A549 treated with dexamethasone at 1 μM for 4 hours (cell line): Measurements from ENCODE around the gene DHX29. TPM values are rescaled to one million over a fixed set of nuclear protein-coding genes. Genes with fewer than 3 reads are reported as not detected.

Experiments used
- total RNA-seq: library from RNA; stranded (reverse); fragments of 200-300 nt; extraction: Qiagen RNA extraction; gene quantifications from 5 replicates; pipeline ENCODE4 v1.2.3, GENCODE V29; 2022

DHX29 gene, protein sequence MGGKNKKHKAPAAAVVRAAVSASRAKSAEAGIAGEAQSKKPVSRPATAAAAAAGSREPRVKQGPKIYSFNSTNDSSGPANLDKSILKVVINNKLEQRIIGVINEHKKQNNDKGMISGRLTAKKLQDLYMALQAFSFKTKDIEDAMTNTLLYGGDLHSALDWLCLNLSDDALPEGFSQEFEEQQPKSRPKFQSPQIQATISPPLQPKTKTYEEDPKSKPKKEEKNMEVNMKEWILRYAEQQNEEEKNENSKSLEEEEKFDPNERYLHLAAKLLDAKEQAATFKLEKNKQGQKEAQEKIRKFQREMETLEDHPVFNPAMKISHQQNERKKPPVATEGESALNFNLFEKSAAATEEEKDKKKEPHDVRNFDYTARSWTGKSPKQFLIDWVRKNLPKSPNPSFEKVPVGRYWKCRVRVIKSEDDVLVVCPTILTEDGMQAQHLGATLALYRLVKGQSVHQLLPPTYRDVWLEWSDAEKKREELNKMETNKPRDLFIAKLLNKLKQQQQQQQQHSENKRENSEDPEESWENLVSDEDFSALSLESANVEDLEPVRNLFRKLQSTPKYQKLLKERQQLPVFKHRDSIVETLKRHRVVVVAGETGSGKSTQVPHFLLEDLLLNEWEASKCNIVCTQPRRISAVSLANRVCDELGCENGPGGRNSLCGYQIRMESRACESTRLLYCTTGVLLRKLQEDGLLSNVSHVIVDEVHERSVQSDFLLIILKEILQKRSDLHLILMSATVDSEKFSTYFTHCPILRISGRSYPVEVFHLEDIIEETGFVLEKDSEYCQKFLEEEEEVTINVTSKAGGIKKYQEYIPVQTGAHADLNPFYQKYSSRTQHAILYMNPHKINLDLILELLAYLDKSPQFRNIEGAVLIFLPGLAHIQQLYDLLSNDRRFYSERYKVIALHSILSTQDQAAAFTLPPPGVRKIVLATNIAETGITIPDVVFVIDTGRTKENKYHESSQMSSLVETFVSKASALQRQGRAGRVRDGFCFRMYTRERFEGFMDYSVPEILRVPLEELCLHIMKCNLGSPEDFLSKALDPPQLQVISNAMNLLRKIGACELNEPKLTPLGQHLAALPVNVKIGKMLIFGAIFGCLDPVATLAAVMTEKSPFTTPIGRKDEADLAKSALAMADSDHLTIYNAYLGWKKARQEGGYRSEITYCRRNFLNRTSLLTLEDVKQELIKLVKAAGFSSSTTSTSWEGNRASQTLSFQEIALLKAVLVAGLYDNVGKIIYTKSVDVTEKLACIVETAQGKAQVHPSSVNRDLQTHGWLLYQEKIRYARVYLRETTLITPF (N-terminal part only)
- total RNA-seq: 21.1 to 26.8 TPM (median 25.1 TPM) in 5 replicates

DNA sequence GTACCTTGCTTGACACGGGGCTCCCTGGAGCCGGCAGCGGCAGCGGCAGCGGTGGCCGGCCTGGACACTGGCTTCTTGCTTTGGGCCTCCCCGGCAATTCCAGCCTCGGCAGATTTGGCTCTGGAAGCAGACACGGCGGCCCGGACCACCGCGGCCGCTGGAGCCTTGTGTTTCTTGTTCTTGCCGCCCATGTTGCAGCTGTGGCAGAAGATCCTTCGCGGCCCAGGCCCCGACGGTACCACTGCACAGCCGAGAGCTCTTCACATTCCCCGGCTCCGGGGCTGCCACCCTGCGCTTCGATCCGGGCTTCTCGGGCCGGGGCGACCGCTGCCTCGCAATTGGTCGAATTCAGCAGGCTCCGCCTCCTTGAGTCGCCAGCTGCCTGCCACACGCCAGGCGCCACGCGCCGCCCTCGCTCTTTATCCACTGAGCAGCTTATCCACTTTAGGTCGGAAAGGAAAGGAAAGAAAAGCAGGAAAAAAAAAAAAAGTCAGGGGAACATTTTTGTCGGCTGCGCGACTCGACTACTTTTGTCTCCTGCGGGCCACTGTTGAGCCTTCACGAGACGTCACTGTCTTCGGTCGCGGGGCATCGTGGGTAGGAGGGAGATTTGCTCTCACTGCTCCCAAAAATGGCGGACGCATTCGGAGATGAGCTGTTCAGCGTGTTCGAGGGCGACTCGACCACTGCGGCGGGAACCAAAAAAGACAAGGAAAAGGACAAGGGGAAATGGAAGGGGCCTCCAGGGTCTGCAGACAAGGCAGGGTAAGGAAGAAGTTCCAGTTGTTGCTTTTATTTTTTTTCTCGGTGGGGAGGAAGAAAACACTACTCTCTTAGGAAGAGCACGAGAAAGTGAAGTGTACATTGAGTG lies at the start of gene DHX29, which contains the start of gene MTREX:
Gene DHX29 (minus strand): TSS at position 312 of the 871 bp plus-strand sequence. CDS start 121 bp downstream, at position 191.
Gene MTREX (plus strand): TSS at position 607 of the 871 bp plus-strand sequence. CDS start 25 bp downstream, at position 632.

DNA sequence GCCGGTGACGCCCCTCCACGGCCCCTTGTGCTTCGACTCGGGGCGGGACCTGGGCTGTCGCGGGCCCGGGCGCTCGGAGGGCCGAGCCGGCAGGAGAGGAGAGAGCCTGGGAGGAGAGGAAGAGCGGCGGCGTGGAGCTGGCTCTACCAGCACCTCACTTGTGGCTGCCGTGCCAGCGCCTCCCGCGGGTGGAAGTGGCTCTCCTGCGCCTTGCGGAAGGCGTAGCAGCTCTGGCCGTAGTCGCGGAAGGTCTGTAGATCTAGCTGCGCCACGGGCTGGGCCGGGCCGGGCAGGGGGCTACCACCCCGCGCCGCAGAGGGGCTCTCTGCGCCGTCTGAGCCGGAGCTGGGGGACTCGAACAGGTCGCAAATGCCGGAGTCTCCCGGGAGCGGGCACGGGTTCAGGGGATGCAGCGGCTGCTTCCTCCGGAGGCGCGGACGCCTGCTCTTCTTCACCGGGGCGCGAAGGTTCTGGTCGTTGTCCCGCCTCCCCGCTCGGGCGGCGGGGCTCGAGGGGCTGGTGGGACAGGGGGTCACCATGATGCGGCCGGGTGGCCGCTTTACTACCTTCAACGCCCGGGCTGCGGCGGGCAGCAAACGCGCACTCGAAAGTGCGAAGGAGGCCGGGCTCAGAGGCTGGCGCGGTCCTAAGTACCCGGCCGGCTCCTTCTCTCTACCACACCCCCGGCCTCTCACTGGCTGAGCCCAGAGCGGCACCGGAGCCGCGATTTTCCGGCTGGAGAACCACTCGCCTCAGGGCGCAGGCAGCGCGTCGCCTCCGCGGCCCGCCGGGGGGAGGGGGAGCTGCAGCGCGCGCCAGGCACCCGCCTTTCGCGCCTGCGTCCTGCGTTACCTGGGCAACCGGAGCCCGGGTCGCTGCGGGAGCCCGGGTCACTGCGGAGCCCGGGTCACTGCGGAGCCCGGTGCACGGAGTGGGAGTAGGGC lies 74.2 kb downstream of the DHX29 start, which contains the start of gene CCNO:
Gene CCNO (minus strand): TSS at position 624 of the 944 bp plus-strand sequence. CDS start 85 bp downstream, at position 539.

DNA sequence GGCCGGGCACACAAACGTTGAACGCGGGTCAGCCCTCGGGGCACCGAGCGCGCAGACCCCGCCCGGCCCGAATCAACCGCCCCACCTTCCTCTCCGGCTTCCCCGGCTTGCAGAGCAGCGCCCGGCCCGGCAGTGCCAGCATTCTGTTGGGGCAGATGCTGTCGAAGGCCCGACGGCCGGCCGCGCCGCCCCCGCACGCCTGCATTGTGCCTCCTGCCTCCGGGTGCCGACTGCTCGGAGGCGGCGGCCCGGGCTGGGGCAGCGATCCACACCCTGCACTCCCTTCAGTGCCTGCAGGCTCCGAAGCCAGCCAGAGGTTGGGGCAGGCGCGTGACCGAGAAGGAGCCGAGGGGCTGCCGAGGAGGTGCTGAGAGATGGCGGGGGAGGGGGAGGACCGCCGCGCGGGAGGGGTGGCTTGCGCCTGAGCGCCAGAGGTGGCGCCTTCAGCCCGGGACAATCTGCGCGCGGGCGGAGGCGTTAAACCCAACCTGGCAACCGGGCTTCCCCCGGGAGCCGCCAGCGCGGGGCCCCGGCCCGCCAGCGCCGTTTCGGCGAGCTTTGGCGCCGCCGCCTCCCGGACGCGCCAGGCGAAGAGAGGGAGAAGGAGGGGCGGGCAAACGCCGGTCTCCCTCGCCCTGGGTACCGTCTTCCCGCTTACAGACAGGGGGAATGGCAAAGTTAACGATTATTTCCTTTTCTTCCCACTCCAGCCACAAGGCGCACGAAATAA lies 80.4 kb downstream of the DHX29 start, which contains the start of gene MCIDAS:
Gene MCIDAS (minus strand): TSS at position 382 of the 730 bp plus-strand sequence. CDS start 177 bp downstream, at position 205.

Other genes starting within 250 kb of the DHX29 start
- not detected in 5 replicates for gene GZMA, start 205.0 kb downstream of the DHX29 start, total RNA-seq
- 33.0 to 34.8 TPM (median 34.3 TPM) in 5 replicates for gene GPX8, start 147.5 kb downstream of the DHX29 start, total RNA-seq
- 0.06 to 0.09 TPM (median 0.08 TPM) in 5 replicates for gene CDC20B, start 134.5 kb downstream of the DHX29 start, total RNA-seq
- gene MCIDAS, start 80.4 kb downstream of the DHX29 start, total RNA-seq: 1.4 to 3.0 TPM (median 1.9 TPM) in 5 replicates
- gene CCNO, start 74.1 kb downstream of the DHX29 start, total RNA-seq: 4.0 to 6.1 TPM (median 5.7 TPM) in 5 replicates
- 31.9 to 45.5 TPM (median 42.5 TPM) in 5 replicates for gene MTREX, start 295 bp upstream of the DHX29 start, total RNA-seq
- gene PLPP1, start 227.3 kb upstream of the DHX29 start, total RNA-seq: 27.5 to 37.2 TPM (median 34.4 TPM) in 5 replicates